GM23248 (cell line): ENCODE measurements around the gene ASCL5.

Source experiments
- EZH2 ChIP-seq: fragments of 200-600 bp; sonication (generic); IDR thresholded peaks from 2 replicates; pipeline ENCODE4 v1.6.1; 2018; ENCODE audit warnings: antibody characterized with exemption, mild to moderate bottlenecking; ENCODE audit not compliant: insufficient read depth, poor library complexity, severe bottlenecking
- EZH2phosphoT487 ChIP-seq: fragments of 200-600 bp; sonication (generic); IDR thresholded peaks from 2 replicates; pipeline ENCODE4 v1.6.1; 2018; ENCODE audit warnings: antibody characterized with exemption, moderate library complexity, mild to moderate bottlenecking, low read depth; ENCODE audit not compliant: insufficient read depth

DNA sequence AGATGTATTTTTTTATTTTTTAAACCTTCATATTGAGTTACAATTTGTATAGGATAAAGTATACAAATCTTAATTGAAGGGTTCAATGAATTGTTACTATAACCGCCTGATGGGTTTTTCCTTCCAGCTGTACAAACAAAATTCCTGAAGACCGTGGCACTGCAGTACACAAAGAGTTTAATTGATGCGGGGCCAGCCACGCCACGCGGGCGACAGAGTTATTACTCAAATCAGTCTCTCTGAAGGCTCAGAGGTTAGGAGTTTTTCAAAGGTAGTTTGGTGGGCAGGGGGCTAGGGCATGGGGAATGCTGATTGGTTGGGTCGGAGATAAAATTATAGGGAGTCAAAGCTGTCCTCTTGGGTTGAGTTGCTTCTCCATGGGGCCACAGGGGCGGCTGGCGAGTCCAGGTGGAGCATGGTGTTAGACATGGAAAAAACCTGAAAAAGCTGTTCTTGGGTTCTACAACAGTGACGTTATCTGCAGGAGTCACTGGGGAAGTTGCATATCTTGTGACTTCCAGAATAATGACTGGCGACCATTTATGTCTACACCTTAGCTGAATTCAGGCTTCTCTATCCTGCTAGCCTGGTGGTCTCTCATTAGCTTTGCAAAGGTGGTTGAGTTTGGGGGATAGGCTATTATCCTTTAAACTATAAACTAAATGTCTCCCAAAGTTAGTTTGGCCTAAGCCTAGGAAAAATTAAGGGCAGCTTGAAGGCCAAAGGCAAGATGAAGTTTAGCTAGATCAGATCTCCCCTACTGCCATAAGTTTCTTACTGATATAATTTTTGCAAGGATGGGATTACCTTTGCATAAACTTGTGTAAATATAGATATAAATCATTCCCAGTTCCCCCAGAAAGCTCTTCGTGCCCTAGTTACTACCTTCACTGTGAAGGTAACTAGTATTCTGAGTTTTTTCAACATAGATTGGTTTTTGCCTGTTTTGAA lies 40.3 kb upstream of the ASCL5 start:
- TF ChIP-seq EZH2, result no peak
- no peak for TF ChIP-seq EZH2phosphoT487
